Gastroesophageal sphincter (tissue), 4 donors: Measurements from ENCODE around the gene GDPD1. TPM values are rescaled to one million over a fixed set of nuclear protein-coding genes. Genes with fewer than 3 reads are reported as not detected.
"Not testable (repeated sequence)": the region's sequence is repeated elsewhere in the genome, so short reads cannot be mapped to it uniquely, and the experiment has no call there.

ENCODE experiments used
- ATAC-seq: fragments of 150-250 bp; one replicate; pipeline ENCODE4 v1.9.1; 2016; ENCODE audit warnings: mild to moderate bottlenecking, moderate library complexity
- H3K27ac ChIP-seq, 4 donors: fragments of 200-600 bp; sonication (generic) in 3 of 4; 1 replicate in 3 of 4; 2 replicates in 1 of 4; pipeline ENCODE4 v1.5.1; 2016 to 2019
- H3K27me3 ChIP-seq: fragments of 200-600 bp; sonication (generic); one replicate; pipeline ENCODE4 v1.5.1; 2019
- H3K36me3 ChIP-seq, 2 donors: fragments of 200-600 bp; sonication (generic); one replicate each; pipeline ENCODE4 v1.5.1; 2019; ENCODE audit warnings: control low read depth in 1 of 2
- H3K4me1 ChIP-seq, 3 donors: fragments of 200-600 bp; sonication (generic); 1 replicate in 2 of 3; 2 replicates in 1 of 3; pipeline ENCODE4 v1.5.1; 2016 to 2019; ENCODE audit warnings: control low read depth in 2 of 3
- H3K4me3 ChIP-seq, 2 donors: fragments of 200-600 bp; sonication (generic); one replicate each; pipeline ENCODE4 v1.5.1; 2019; ENCODE audit warnings: mild to moderate bottlenecking in 1 of 2, moderate library complexity in 1 of 2
- H3K9me3 ChIP-seq, 3 donors: fragments of 200-600 bp; sonication (generic); one replicate each; pipeline ENCODE4 v1.5.1; 2017 to 2019; ENCODE audit warnings: control low read depth in 2 of 3
- CTCF ChIP-seq, 4 experiments: fragments of 200-600 bp in 2 of 4; fragments of 450-650 bp in 2 of 4; sonication (generic) in 1 of 4; IDR thresholded peaks; one replicate each; pipeline ENCODE4 v1.5.1; 2017 to 2019; ENCODE audit warnings: antibody characterized with exemption in 4 of 4, mild to moderate bottlenecking in 2 of 4, moderate library complexity in 2 of 4
- EP300 ChIP-seq: sonication (generic); formaldehyde crosslinking; IDR thresholded peaks from one replicate; pipeline ENCODE4 v1.6.1; 2017; ENCODE audit warnings: antibody characterized with exemption, mild to moderate bottlenecking
- POLR2A ChIP-seq, 2 donors: fragments of 450-650 bp; IDR thresholded peaks; one replicate each; pipeline ENCODE4 v1.6.1; 2017; ENCODE audit warnings: antibody characterized with exemption in 2 of 2, mild to moderate bottlenecking in 2 of 2, moderate library complexity in 1 of 2
- POLR2AphosphoS5 ChIP-seq: sonication (generic); formaldehyde crosslinking; IDR thresholded peaks from one replicate; pipeline ENCODE4 v1.6.1; 2017; ENCODE audit warnings: antibody characterized with exemption
- WGBS, 2 donors: methylation state at CpG; one replicate each; pipeline ENCODE4 v1.1.5; 2018; ENCODE audit warnings: low coverage in 1 of 2; 5-methylcytosine and 5-hydroxymethylcytosine counted together
- total RNA-seq, 4 donors: library from RNA; depleted of rRNA; stranded (reverse); fragments of >200 nt; gene quantifications; one replicate each; pipeline ENCODE4 v1.1.0, GENCODE V29; 2016

The GDPD1 gene
- total RNA-seq, 4 donors from 2014 or later: 0.67 to 6.2 (median 2.5) TPM

DNA sequence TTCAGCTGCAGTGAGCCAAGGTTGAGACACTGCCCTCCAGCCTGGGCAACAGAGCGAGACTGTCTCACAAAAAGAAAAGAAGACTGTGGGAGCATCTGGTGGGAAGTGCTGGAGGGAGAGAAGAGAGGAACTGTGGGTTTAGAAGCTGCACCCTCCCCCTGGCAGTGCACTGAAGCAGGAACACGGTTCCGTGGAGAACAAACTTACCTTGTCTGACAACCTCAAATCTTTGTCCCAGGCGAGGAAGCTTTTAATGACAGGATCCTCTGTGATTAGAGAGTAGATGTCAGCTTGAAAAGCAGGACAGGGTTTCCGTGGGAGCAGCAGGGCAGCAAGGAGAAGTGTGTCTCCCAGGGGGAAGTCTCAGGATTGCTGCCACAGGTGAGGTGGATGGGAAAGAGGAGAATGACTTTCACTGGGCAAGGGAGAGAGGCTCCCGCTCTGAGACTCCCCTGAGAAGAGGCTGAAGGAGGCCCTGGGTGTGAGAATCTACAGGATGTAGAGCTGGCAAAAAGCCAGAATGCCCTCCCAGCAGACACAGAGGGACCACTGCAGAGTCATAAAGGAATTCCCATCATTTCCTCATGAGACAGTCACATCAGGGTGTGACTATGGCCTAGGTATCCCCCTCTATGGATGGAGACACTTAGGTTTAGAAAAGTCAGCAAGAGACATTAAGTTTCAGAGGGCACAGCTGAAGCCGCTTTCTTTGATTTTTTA is 41.9 kb upstream of the GDPD1 start:
- no peaks in the 10 kb centered on the region for H3K9me3 ChIP-seq
- 84 to 100% methylated on average over 2 to 4 of the region's 7 CpGs for WGBS, 2 donors
- no peaks in the 10 kb centered on the region for H3K36me3 ChIP-seq
- no peak overlapping the region for H3K4me3 ChIP-seq
- H3K27me3 ChIP-seq: no peaks in the 10 kb centered on the region
- TF ChIP-seq POLR2AphosphoS5 (no peak), CTCF (IDR thresholded peaks at IDR 0.05) (no peak), POLR2A (IDR thresholded peaks at IDR 0.05) (no peak), EP300 (no peak)
- H3K27ac ChIP-seq: no peak overlapping the region
- ATAC-seq: no peak
- H3K4me1 ChIP-seq: no peaks in the 10 kb centered on the region

- not testable (repeated sequence) for ATAC-seq, H3K27ac ChIP-seq, H3K4me1 ChIP-seq, H3K27me3 ChIP-seq, H3K9me3 ChIP-seq, H3K4me3 ChIP-seq, H3K36me3 ChIP-seq
- WGBS, 2 donors: 89 to 100% methylated on average over 1 to 11 of the region's 11 CpGs
Measured at GRCh38 chr17:59179601-59180000, 40.7 kb upstream of the GDPD1 start.

DNA sequence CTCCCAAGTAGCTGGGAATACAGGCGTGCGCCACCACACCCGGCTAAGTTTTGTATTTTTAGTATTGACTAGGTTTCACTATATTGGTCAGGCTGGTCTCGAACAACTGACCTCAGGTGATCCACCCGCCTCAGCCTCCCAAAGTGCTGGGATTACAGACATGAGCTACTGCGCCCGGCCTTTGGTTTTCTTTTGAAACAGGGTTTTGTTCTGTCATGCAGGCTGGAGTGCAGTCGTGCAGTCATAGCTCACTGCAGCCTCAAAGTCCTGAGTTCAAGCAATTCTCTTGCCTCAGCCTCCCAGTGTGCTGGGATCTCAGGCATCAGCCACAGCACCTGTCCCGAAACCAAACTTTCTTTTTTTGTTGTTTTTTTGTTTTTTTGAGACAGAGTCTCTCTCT is 39.7 kb upstream of the GDPD1 start:
- no peak for TF ChIP-seq EP300
- no peak for TF ChIP-seq POLR2AphosphoS5
- no peak for TF ChIP-seq POLR2A (IDR thresholded peaks at IDR 0.05)
- no peak for TF ChIP-seq CTCF (IDR thresholded peaks at IDR 0.05)

DNA sequence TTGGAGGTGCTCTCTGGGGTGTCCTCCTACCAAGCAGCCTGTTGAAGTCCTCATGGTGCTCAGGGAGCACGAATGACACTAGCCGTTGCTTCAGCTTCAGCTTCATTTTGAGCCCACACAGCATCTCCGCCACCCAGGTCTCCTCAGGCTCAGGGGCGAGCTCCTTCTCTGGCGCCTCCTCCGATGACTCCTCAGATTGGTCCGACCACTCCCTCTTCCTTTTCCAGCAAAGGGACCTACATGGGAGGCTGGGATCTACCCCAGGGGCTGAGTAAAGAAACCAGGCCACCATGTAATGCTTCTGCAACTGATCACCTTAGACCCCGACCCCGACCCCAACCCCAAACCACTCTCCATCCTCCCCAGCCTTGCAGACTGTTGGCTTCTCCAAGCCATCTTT is 38.8 kb upstream of the GDPD1 start:
- Histone ChIP-seq H3K36me3 (no peaks in the 10 kb centered on the region), H3K4me3 (no peak overlapping the region), H3K4me1 (no peaks in the 10 kb centered on the region), H3K27ac (no peak overlapping the region), H3K27me3 (no peaks in the 10 kb centered on the region), H3K9me3 (no peaks in the 10 kb centered on the region)
- 93% methylated on average over 2 to 3 of the region's 9 CpGs for WGBS, 2 donors
- TF ChIP-seq CTCF (IDR thresholded peaks at IDR 0.05): no peak
- no peak for TF ChIP-seq POLR2AphosphoS5
- TF ChIP-seq EP300: no peak
- TF ChIP-seq POLR2A (IDR thresholded peaks at IDR 0.05): no peak
- no peak for ATAC-seq

More for the DNA sequence above, 39.7 kb upstream of the GDPD1 start:
- no peak for ATAC-seq
- no peak overlapping the region for H3K27ac ChIP-seq
- 89 to 100% methylated on average over 1 to 5 of the region's 9 CpGs for WGBS, 2 donors
- no peaks in the 10 kb centered on the region for H3K9me3 ChIP-seq
- no peak overlapping the region for H3K4me3 ChIP-seq
- no peaks in the 10 kb centered on the region for H3K36me3 ChIP-seq
- H3K4me1 ChIP-seq: no peaks in the 10 kb centered on the region
- no peaks in the 10 kb centered on the region for H3K27me3 ChIP-seq

DNA sequence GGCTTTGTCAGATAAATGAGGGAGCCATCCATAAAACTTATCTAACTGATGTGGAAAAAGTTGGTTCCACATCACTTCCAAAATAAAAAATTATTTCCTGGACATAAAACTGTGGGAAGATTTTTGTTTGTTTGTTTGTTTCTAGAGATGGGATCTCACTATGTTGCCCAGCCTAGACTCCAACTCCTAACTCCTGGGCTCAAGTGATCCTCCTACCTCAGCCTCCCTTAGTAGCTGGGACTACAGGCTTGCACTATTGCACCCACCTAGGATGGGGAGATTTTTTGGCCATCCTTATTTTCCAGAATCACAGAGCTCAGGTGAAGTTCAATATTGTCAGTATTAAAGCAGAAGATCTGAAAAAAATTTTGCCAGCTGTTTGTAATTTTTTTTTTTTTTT is 34.3 kb upstream of the GDPD1 start:
- no peak overlapping the region for H3K27ac ChIP-seq
- TF ChIP-seq POLR2AphosphoS5 (no peak), EP300 (no peak), POLR2A (IDR thresholded peaks at IDR 0.05) (no peak), CTCF (IDR thresholded peaks at IDR 0.05) (no peak)
- H3K4me1 ChIP-seq: no peaks in the 10 kb centered on the region
- no peaks in the 10 kb centered on the region for H3K36me3 ChIP-seq
- H3K4me3 ChIP-seq: no peak overlapping the region
- ATAC-seq: no peak
- no peaks in the 10 kb centered on the region for H3K27me3 ChIP-seq
- no peaks in the 10 kb centered on the region for H3K9me3 ChIP-seq
